GM19239 (cell line): ENCODE results near the gene IRF6.

Experiments
- DNase-seq: peaks from one replicate; pipeline ENCODE4 v3.0.0; 2011; ENCODE audit warnings: low spot score; ENCODE audit not compliant: insufficient read length
- FAIRE-seq: peaks from 2 replicates; lab custom pipeline; 2011; peaks lifted over from hg19 to GRCh38; lab: Jason Lieb, UNC

IRF6 gene

DNA sequence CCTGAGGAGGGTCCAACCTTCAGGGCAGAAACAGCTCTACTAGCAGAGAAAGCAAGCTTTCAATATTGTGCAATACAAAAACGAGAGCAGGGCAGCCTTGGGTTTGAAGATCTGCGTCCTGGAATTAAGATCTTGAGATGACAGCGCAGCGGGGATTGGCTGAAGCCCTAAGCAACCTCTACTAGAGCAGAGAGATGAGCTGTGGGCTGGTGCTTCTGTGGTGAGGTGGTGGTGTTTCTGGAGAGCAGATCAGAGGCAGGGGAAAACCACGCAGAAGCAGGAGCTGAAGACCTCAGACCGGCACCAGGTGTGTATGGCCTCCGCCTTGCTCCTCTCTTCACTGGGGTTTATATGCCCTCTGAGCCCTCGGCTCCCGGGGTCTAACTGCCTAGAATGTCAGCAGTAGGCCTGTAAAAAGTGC lies 37.6 kb downstream of the IRF6 start:
- FAIRE-seq = peak; percentile 100
- DNase-seq = peak; percentile 61

- peak; percentile 40 for FAIRE-seq
- DNase-seq = no peak
Measured at GRCh38 chr1:209767706-209768105, 38.2 kb downstream of the IRF6 start.

DNA sequence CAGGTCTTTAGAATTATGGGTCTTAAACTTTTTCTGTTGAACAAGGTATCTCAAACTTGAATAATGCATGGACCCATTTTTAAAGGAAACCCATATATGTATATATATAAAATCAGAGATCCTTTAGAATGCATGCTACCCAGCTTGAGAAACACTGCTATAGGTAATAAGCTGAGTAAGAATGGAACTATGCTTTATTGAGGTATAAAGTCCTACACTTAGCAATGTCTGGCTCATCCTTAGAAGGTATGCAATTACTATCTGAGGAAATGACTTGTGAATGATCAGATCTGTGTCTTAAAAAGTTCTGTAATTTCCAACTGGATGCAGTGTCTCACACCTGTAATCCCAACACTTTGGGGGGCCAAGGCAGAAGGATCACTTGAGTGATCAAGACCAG lies 38.8 kb downstream of the IRF6 start:
- DNase-seq (no peak), FAIRE-seq (no peak)

- DNase-seq = no peak
- FAIRE-seq = no peak
Measured at GRCh38 chr1:209766051-209766450, 39.9 kb downstream of the IRF6 start.

DNA sequence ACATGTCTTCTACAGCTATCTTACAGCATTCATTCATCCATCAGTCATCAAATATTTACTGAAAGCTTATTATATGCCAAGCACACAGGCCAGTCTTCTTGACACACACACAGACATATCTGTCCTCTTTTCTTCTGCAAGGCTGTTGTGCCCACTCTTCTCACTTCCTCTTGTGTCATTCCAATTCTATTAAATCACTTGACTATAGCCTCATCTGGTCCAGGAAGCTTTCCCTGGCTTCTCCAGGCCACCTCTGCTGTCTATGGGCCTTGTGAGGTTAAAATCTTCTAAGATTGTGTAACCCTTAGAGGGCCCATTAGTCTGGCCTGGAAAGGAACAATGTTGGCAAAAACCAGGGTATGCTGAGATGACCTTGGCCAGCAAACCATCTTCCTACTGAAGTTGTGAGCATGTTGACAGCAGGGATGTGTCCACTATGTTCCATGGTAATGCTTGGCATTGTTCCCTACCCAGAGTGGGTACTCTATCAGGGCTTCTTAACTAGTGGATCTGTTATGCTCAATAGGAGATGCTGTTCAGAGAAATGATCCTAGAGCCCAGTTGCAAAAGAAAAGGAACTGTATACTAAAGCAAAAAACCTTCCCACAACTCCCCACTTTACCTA lies 44.8 kb downstream of the IRF6 start:
- DNase-seq = no peak

DNA sequence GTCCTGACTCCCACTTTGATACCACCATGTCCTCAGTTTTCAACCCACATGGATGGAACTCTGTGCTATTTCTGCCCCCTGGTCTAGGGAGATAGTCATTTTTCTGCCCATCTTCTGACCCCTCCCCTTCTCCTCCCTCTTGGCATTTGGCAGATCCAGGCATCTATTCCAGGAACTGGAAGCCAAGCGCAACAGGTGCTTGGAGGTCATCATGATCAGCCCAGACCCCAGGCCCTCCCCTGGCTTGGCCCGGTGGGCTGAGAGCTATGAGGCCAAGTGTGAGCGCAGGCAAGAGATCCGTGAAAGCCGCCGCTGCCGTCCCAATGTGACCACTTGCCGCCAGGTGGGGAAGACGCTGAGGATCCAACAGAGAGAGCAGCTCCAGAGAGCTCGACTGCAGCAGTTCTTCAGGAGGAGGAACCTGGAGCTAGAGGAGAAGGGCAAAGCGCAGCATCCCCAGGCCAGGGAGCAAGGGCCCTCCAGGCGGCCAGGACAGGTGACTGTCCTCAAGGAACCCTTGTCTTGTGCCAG lies 46.0 kb downstream of the IRF6 start:
- FAIRE-seq (no peak), DNase-seq (no peak)

More for the DNA sequence above, 44.8 kb downstream of the IRF6 start:
- FAIRE-seq = no peak

GRCh38 chr1:209758400-209758799 lies 47.5 kb downstream of the IRF6 start:
- DNase-seq = no peak
- FAIRE-seq = no peak

GRCh38 chr1:209756615-209757445 lies 49.1 kb downstream of the IRF6 start:
- peak; percentile 30 for DNase-seq
- peak; percentile 64 for FAIRE-seq

DNA sequence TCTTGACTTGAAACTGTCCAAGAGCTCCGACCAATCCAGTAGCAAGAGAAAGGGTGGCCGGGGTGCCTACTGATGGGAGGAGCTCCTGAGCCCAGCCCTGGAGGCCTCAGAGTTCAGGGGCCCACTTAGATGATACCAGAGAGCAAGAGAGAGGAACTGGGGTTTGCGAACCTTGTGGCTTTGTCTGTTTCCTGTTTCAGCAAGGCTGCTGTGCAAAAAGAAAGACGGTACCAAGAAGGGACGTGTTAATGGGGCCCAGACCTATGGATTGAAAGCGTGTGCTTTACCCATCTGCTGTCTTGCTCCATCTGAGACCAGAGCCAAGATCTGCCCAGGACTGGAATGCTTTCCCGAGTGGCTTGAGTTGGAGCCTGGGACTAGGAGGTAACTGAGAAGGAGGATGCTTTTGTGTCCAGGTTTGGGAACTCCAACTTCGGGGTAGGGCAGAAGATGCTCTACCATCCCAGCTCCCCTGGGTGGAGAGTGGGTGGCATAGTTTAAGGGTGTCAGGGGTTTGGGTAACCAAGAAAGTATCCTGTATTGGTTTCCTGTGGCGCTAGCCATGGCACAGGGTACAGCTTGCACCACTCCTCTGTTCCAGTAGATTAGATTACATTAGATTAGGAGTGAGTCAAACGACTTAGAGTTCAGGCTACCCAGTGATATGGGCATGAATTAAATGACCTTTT lies 49.9 kb downstream of the IRF6 start, which contains the start of gene TRAF3IP3:
TRAF3IP3 (plus strand) TSS at position 128 of the 689 bp plus-strand sequence. CDS start 3,987 bp downstream, outside the sequence.
- DNase-seq = peak; percentile 53
- peak; percentile 100 for FAIRE-seq

GRCh38 chr1:209755256-209755655 lies 50.7 kb downstream of the IRF6 start:
- DNase-seq (no peak), FAIRE-seq (peak; percentile 14)

GRCh38 chr1:209752890-209753289 lies 53.1 kb downstream of the IRF6 start:
- FAIRE-seq (peak; percentile 64), DNase-seq (no peak)

DNA sequence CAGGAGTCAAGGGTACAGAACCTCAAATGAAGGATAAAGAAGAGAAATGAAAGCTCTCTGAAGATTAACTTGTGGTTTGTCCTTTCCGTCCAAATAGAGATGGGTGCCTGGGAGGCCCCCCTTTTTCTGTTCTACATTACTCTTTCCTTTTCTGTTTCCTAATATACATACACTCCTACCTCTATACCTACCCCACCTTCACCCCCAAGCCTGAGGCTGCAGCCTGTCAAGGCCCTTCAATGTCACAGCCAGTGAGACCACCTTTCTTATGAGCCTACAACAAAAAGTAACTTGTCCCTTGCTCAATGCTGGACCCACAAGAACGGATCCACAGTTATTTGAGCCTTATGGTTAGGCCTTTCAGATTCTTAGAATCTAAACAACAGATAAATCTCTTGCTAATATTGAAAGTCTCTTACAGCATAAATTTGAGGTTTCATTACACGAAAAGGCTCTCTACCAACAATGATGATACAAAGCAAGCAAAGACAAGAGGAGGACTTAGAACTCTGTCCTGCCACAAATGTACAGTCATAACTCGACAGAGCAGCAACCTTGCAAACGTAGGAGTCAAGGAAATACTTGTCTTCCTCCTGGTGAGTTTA lies 54.2 kb downstream of the IRF6 start:
- peak; percentile 96 for FAIRE-seq
- DNase-seq = no peak

GRCh38 chr1:209749670-209750323 lies 56.1 kb downstream of the IRF6 start:
- no peak for DNase-seq
- FAIRE-seq = peak; percentile 48

- DNase-seq (no peak), FAIRE-seq (no peak)
Measured at GRCh38 chr1:209749205-209749604, 56.7 kb downstream of the IRF6 start.

GRCh38 chr1:209748620-209749019 lies 57.3 kb downstream of the IRF6 start:
- FAIRE-seq (no peak), DNase-seq (no peak)

GRCh38 chr1:209747580-209748262 lies 58.2 kb downstream of the IRF6 start:
- DNase-seq (peak; percentile 50), FAIRE-seq (peak; percentile 89)

- DNase-seq (no peak), FAIRE-seq (no peak)
Measured at GRCh38 chr1:209746451-209747165, 59.3 kb downstream of the IRF6 start.

GRCh38 chr1:209743145-209743482 lies 62.8 kb downstream of the IRF6 start:
- no peak for DNase-seq
- no peak for FAIRE-seq
